IPS-18a (cell line): ENCODE data around the gene FUT8.

Source experiments
- H3K27ac ChIP-seq: one replicate; pipeline ENCODE4 v1.5.1; 2013; ENCODE audit warnings: low read length
- H3K27me3 ChIP-seq: one replicate; pipeline ENCODE4 v1.6.1; 2013; ENCODE audit warnings: mild to moderate bottlenecking, low read length; ENCODE audit not compliant: control insufficient read depth, insufficient read depth
- H3K36me3 ChIP-seq: one replicate; pipeline ENCODE4 v1.6.1; 2013; ENCODE audit warnings: low read depth, low read length; ENCODE audit not compliant: control insufficient read depth
- H3K4me1 ChIP-seq: one replicate; pipeline ENCODE4 v1.6.1; 2013; ENCODE audit warnings: low read depth, low read length; ENCODE audit not compliant: control insufficient read depth
- H3K4me3 ChIP-seq: one replicate; pipeline ENCODE4 v1.5.1; 2013; ENCODE audit warnings: low read length
- H3K9ac ChIP-seq: one replicate; pipeline ENCODE4 v1.6.1; 2013; ENCODE audit warnings: mild to moderate bottlenecking, low read length, moderate library complexity
- H3K9me3 ChIP-seq: one replicate; pipeline ENCODE4 v1.6.1; 2013; ENCODE audit warnings: low read depth, low read length; ENCODE audit not compliant: control insufficient read depth

FUT8 gene

DNA sequence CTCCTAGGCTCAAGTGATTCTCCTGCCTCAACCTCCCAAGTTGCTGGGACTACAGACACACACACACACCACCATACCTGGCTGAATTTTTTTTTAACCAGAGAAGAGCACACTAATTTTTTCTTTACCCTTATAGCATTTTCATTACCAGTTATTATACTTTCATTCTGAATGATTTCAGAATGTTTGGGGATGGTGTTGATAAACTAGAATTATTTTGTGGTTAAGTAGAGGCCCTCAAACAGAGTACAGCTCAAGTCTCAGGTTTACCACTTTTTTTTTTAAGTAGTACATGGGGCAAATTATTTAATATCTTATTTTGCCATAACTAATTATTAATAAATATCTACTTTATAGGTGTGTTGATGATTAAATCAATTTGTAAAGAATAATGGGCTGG lies 86.6 kb downstream of the FUT8 start:
- no peaks in the 10 kb centered on the region for H3K9me3 ChIP-seq
- no peak overlapping the region for H3K4me3 ChIP-seq
- H3K9ac ChIP-seq, result no peak overlapping the region
- peaks cover 15% of the 10 kb centered on the region for H3K27me3 ChIP-seq
- no peaks in the 10 kb centered on the region for H3K36me3 ChIP-seq
- no peaks in the 10 kb centered on the region for H3K4me1 ChIP-seq
- no peak overlapping the region for H3K27ac ChIP-seq

GRCh38 chr14:65500075-65500474 lies 87.5 kb downstream of the FUT8 start:
- Histone ChIP-seq H3K4me1 (no peaks in the 10 kb centered on the region), H3K36me3 (no peaks in the 10 kb centered on the region), H3K9ac (no peak overlapping the region), H3K4me3 (no peak overlapping the region), H3K27ac (no peak overlapping the region), H3K9me3 (no peaks in the 10 kb centered on the region), H3K27me3 (peaks cover 25% of the 10 kb centered on the region)

DNA sequence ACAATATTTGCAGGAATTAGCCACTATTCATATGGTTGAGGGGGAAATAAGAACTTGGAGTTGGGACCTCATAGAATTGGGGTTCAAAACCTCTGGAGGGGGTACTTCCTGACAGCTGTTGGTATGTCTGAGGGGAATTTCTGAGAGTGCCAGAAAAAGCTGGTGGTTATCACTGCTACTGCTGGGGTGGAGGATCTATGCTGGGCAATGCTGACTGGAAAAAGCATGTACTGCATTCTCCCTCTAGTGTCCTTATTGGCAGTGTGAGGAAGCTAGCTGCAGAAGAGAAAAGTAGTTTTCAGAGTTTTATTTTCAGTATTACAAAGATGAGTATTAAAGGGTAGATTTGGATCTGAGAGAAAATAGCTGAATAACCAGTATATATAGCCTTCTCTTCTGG lies 88.8 kb downstream of the FUT8 start:
- Histone ChIP-seq H3K27ac (no peak overlapping the region), H3K9ac (no peak overlapping the region), H3K4me3 (no peak overlapping the region), H3K4me1 (no peaks in the 10 kb centered on the region), H3K36me3 (no peaks in the 10 kb centered on the region), H3K9me3 (no peaks in the 10 kb centered on the region), H3K27me3 (peaks cover 37% of the 10 kb centered on the region)

GRCh38 chr14:65502676-65503124 lies 90.2 kb downstream of the FUT8 start:
- Histone ChIP-seq H3K4me3 (no peak overlapping the region), H3K27ac (no peak overlapping the region), H3K4me1 (no peaks in the 10 kb centered on the region), H3K9ac (no peak overlapping the region), H3K9me3 (no peaks in the 10 kb centered on the region), H3K36me3 (no peaks in the 10 kb centered on the region), H3K27me3 (peaks cover 51% of the 10 kb centered on the region)

- no peaks in the 10 kb centered on the region for H3K36me3 ChIP-seq
- no peaks in the 10 kb centered on the region for H3K4me1 ChIP-seq
- no peak overlapping the region for H3K27ac ChIP-seq
- no peaks in the 10 kb centered on the region for H3K9me3 ChIP-seq
- H3K4me3 ChIP-seq, result no peak overlapping the region
- peaks cover 62% of the 10 kb centered on the region for H3K27me3 ChIP-seq
- H3K9ac ChIP-seq, result no peak overlapping the region
Observed at GRCh38 chr14:65503771-65504170, 91.2 kb downstream of the FUT8 start.

DNA sequence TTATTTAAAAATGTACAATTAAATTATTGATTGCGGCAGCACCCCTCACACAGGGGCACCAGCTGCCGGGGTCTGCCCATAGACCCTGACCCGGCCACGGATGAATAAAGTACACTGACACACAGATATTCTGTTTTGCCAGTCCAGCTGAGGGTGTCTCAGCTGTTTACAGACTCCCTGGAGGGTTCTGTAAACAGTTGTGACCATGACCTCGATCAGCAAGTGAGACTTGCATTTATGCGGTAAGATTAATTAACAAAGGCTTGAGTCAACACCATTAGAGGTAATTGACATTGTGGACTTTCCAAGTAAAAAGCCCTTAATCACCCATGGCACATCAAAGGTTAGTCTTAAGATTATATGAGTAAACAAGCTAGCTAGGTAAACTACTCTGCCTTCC lies 94.3 kb downstream of the FUT8 start:
- Histone ChIP-seq H3K9me3 (no peaks in the 10 kb centered on the region), H3K4me1 (no peaks in the 10 kb centered on the region), H3K27ac (no peak overlapping the region), H3K9ac (no peak overlapping the region), H3K4me3 (no peak overlapping the region), H3K36me3 (no peaks in the 10 kb centered on the region), H3K27me3 (peaks cover 76% of the 10 kb centered on the region)

- Histone ChIP-seq H3K9me3 (no peaks in the 10 kb centered on the region), H3K27me3 (peaks cover 54% of the 10 kb centered on the region), H3K27ac (no peak overlapping the region), H3K9ac (no peak overlapping the region), H3K4me3 (no peak overlapping the region), H3K36me3 (no peaks in the 10 kb centered on the region), H3K4me1 (no peaks in the 10 kb centered on the region)
Observed at GRCh38 chr14:65509842-65510241, 97.3 kb downstream of the FUT8 start.

- H3K4me3 ChIP-seq, result no peak overlapping the region
- no peaks in the 10 kb centered on the region for H3K9me3 ChIP-seq
- H3K9ac ChIP-seq, result no peak overlapping the region
- no peaks in the 10 kb centered on the region for H3K4me1 ChIP-seq
- peaks cover 16% of the 10 kb centered on the region for H3K27me3 ChIP-seq
- no peak overlapping the region for H3K27ac ChIP-seq
- no peaks in the 10 kb centered on the region for H3K36me3 ChIP-seq
Observed at GRCh38 chr14:65513671-65514070, 101.1 kb downstream of the FUT8 start.

DNA sequence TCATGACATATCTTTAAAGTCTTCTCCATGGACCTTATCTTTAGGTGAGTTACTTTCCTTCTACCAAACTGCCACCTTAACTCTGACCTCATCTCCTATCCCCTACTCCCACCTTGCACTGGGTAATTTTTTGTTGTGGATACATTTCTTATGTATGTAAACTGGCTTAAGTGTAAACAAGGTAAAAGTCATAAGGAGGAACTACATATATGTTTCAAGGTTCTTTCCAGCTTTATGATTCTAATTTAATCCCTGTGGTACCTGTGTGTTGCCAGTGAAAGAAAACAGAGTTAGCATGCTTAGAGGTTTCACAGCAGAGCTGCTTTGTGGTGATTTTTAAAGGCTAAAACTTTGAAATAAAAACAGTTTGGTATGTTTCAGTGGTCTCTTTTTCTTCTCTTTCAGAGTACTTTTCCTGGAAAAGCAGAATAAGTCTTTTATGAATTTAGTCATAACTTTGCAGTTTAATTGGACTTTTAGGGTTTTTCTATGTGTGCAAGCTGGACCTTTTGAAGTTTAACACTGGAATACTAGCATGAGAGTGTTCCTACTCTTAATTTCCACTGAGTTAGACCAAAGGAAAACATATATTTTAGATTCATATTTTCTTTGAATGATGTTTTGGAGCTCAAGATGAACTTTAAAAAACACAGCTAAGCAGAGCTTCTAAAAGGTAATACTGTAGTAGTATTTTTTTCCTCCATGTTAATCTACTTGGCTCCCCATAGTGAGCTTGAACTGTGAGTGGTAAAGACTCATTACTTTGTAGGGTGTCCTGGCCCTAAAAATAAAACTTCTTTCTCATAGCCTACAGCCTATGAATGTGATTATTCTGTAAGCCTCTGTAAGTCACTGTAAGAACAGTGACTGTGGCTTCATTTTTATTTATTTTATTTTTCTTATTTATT lies 105.4 kb downstream of the FUT8 start:
- no peak overlapping the region for H3K9ac ChIP-seq
- no peaks in the 10 kb centered on the region for H3K9me3 ChIP-seq
- no peak overlapping the region for H3K4me3 ChIP-seq
- no peak overlapping the region for H3K27ac ChIP-seq
- H3K36me3 ChIP-seq, result no peaks in the 10 kb centered on the region
- H3K4me1 ChIP-seq, result no peaks in the 10 kb centered on the region
- H3K27me3 ChIP-seq, result no peaks in the 10 kb centered on the region

DNA sequence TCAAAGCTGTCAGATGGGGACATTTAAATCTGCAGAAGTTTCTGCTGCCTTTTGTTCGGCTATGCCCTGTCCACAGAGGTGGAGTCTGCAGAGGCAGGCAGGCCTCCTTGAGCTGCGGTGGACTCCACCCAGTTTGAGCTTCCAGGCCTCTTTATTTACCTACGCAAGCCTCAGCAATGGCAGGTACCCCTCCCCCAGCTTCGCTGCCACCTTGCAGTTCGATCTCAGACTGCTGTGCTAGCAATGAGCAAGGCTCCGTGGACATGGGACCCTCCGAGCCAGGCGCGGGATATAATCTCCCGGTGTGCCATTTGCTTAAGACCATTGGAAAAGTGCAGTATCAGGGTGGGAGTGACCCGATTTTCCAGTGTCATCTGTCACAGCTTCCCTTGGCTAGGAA lies 115.5 kb downstream of the FUT8 start:
- no peak overlapping the region for H3K9ac ChIP-seq
- no peaks in the 10 kb centered on the region for H3K4me1 ChIP-seq
- no peaks in the 10 kb centered on the region for H3K36me3 ChIP-seq
- H3K27me3 ChIP-seq, result no peaks in the 10 kb centered on the region
- H3K27ac ChIP-seq, result no peak overlapping the region
- peaks cover 13% of the 10 kb centered on the region for H3K9me3 ChIP-seq
- H3K4me3 ChIP-seq, result no peak overlapping the region

- H3K27ac ChIP-seq, result no peak overlapping the region
- no peaks in the 10 kb centered on the region for H3K27me3 ChIP-seq
- H3K4me1 ChIP-seq, result no peaks in the 10 kb centered on the region
- no peak overlapping the region for H3K9ac ChIP-seq
- peaks cover 13% of the 10 kb centered on the region for H3K9me3 ChIP-seq
- no peaks in the 10 kb centered on the region for H3K36me3 ChIP-seq
- no peak overlapping the region for H3K4me3 ChIP-seq
Observed at GRCh38 chr14:65531148-65531547, 118.6 kb downstream of the FUT8 start.
